GM23338 (cell line): ENCODE results near the gene PPP1R3F. TPM values are rescaled to one million over a fixed set of nuclear protein-coding genes. Genes with fewer than 3 reads are reported as not detected.

ENCODE experiments used
- ATAC-seq: fragments of 200-7000 bp; cut with Tn5 transposase; 3 replicates; pipeline ENCODE4 v1.9.1; 2020
- DNase-seq: peaks from one replicate; pipeline ENCODE4 v3.0.0-alpha.2; 2015; ENCODE audit warnings: low spot score
- H2AFZ ChIP-seq: fragments of 200-600 bp; sonication (generic); 2 replicates; pipeline ENCODE4 v1.8.0; 2016; ENCODE audit warnings: antibody characterized with exemption, mild to moderate bottlenecking, moderate library complexity
- H3F3A ChIP-seq: fragments of 200-600 bp; sonication (generic); replicated peaks from 2 replicates; pipeline ENCODE4 v1.8.0; 2017; ENCODE audit warnings: antibody characterized with exemption, mixed run types, low read depth
- H3K27ac ChIP-seq: fragments of 200-600 bp; sonication (generic); 2 replicates; pipeline ENCODE4 v1.6.1; 2016; ENCODE audit warnings: low read depth
- H3K27me3 ChIP-seq: fragments of 200-600 bp; sonication (generic); 2 replicates; pipeline ENCODE4 v1.8.0; 2016; ENCODE audit warnings: mild to moderate bottlenecking, mixed run types, moderate library complexity; ENCODE audit not compliant: insufficient read depth
- H3K36me3 ChIP-seq: fragments of 200-600 bp; sonication (generic); 2 replicates; pipeline ENCODE4 v1.8.0; 2016; ENCODE audit warnings: mild to moderate bottlenecking; ENCODE audit not compliant: insufficient read depth
- H3K4me1 ChIP-seq: fragments of 200-600 bp; sonication (generic); 2 replicates; pipeline ENCODE4 v1.8.0; 2016; ENCODE audit warnings: mild to moderate bottlenecking, moderate library complexity; ENCODE audit not compliant: insufficient read depth
- H3K4me2 ChIP-seq: fragments of 200-600 bp; sonication (generic); 2 replicates; pipeline ENCODE4 v1.7.1; 2017; ENCODE audit warnings: mixed run types
- H3K4me3 ChIP-seq: fragments of 200-600 bp; sonication (generic); 2 replicates; pipeline ENCODE4 v1.6.1; 2016; ENCODE audit warnings: mixed run types
- H3K79me2 ChIP-seq: fragments of 200-600 bp; sonication (generic); replicated peaks from 2 replicates; pipeline ENCODE4 v1.8.0; 2017; ENCODE audit warnings: mild to moderate bottlenecking; ENCODE audit not compliant: insufficient read depth
- H3K9me2 ChIP-seq: fragments of 200-600 bp; sonication (generic); 2 replicates; pipeline ENCODE4 v1.8.0; 2017; ENCODE audit not compliant: insufficient read depth
- H4K20me1 ChIP-seq: fragments of 200-600 bp; sonication (generic); replicated peaks from 2 replicates; pipeline ENCODE4 v1.8.0; 2017; ENCODE audit warnings: mild to moderate bottlenecking; ENCODE audit not compliant: insufficient read depth
- H3K27ac Mint-ChIP-seq: 2 replicates; pipeline ENCODE4 v1.8.0; 2020; ENCODE audit warnings: inconsistent platforms, mild to moderate bottlenecking, moderate library complexity, mixed read lengths
- H3K27me3 Mint-ChIP-seq: 3 replicates; pipeline ENCODE4 v1.8.0; 2022; ENCODE audit warnings: low read depth, mild to moderate bottlenecking, moderate library complexity, mixed read lengths, inconsistent platforms; ENCODE audit not compliant: insufficient read depth, poor library complexity
- H3K36me3 Mint-ChIP-seq: 3 replicates; pipeline ENCODE4 v1.8.0; 2021; ENCODE audit warnings: low read depth, mild to moderate bottlenecking, inconsistent platforms, moderate library complexity, mixed read lengths
- H3K4me1 Mint-ChIP-seq: 3 replicates; pipeline ENCODE4 v1.8.0; 2020; ENCODE audit warnings: mild to moderate bottlenecking, inconsistent platforms, mixed read lengths
- H3K4me3 Mint-ChIP-seq: 3 replicates; pipeline ENCODE4 v1.8.0; 2021; ENCODE audit warnings: moderate library complexity, mild to moderate bottlenecking, inconsistent platforms, mixed read lengths
- H3K9me3 Mint-ChIP-seq: 3 replicates; pipeline ENCODE4 v1.8.0; 2020; ENCODE audit warnings: moderate library complexity, mild to moderate bottlenecking, inconsistent platforms, mixed read lengths
- CREB1 ChIP-seq: fragments of 250-450 bp; sonication (Bioruptor Pico); IDR thresholded peaks from 2 replicates; pipeline ENCODE4 v1.5.0; 2020; ENCODE audit warnings: low read depth, mild to moderate bottlenecking, moderate library complexity
- ETS1 ChIP-seq: IDR thresholded peaks from 2 replicates; pipeline ENCODE4 v1.6.1; 2016; ENCODE audit warnings: antibody characterized with exemption
- EZH2 ChIP-seq: fragments of 200-600 bp; sonication (generic); IDR thresholded peaks from one replicate; pipeline ENCODE4 v1.8.0; 2017; ENCODE audit warnings: antibody characterized with exemption, mild to moderate bottlenecking, low read depth; ENCODE audit not compliant: unreplicated experiment
- EZH2phosphoT487 ChIP-seq: fragments of 200-600 bp; sonication (generic); IDR thresholded peaks from one replicate; pipeline ENCODE4 v1.8.1; 2018; ENCODE audit warnings: antibody characterized with exemption; ENCODE audit not compliant: unreplicated experiment
- JUNB ChIP-seq: IDR thresholded peaks from one replicate; pipeline ENCODE4 v1.6.1; 2016; ENCODE audit warnings: antibody characterized with exemption; ENCODE audit not compliant: unreplicated experiment
- NANOG ChIP-seq: IDR thresholded peaks from 2 replicates; pipeline ENCODE4 v1.6.1; 2016; ENCODE audit warnings: antibody characterized with exemption, borderline replicate concordance
- POLR2AphosphoS5 ChIP-seq: IDR thresholded peaks from 2 replicates; pipeline ENCODE4 v1.6.1; 2016; ENCODE audit warnings: antibody characterized with exemption, low read depth
- REST ChIP-seq: IDR thresholded peaks from one replicate; pipeline ENCODE4 v1.6.1; 2018; ENCODE audit warnings: antibody characterized with exemption; ENCODE audit not compliant: unreplicated experiment
- STAT1 ChIP-seq: IDR thresholded peaks from one replicate; pipeline ENCODE4 v1.6.1; 2016; ENCODE audit warnings: antibody characterized with exemption; ENCODE audit not compliant: unreplicated experiment
- ZNF114 ChIP-seq: fragments of 250-450 bp; sonication (Bioruptor Pico); IDR thresholded peaks from 2 replicates; pipeline ENCODE4 v1.5.0; 2020; ENCODE audit warnings: mild to moderate bottlenecking, moderate library complexity
- ZNF331 ChIP-seq: fragments of 250-450 bp; sonication (Bioruptor Pico); IDR thresholded peaks from 2 replicates; pipeline ENCODE4 v1.5.0; 2020; ENCODE audit warnings: low read depth, mild to moderate bottlenecking, moderate library complexity
- ZNF462 ChIP-seq: fragments of 250-450 bp; sonication (Bioruptor Pico); IDR thresholded peaks from 2 replicates; pipeline ENCODE4 v1.5.0; 2020; ENCODE audit warnings: mild to moderate bottlenecking, moderate library complexity
- polyA plus RNA-seq: library from polyadenylated mRNA; unstranded; fragments of >200 nt; fragmentation: Nextera tagmentation; extraction: Ambion mirVana; gene quantifications from 2 replicates; pipeline ENCODE4 v1.2.1, GENCODE V29; 2016
- total RNA-seq: library from RNA; depleted of rRNA; stranded (reverse); fragments of >200 nt; shearing (Covaris generic); gene quantifications from 2 replicates; pipeline ENCODE4 v1.2.3, GENCODE V29; 2014
- TF ChIP-seq, protein P1 (sequence below), 2 experiments: fragments of 200-600 bp in 1 of 2; sonication (generic) in 1 of 2; conservative IDR thresholded peaks; 2 replicates each; pipeline versions ENCODE4 v1.5.1 to v1.6.1; 2016 to 2017; ENCODE audit warnings: antibody characterized with exemption in 2 of 2, low read depth in 2 of 2, mild to moderate bottlenecking in 2 of 2, moderate library complexity in 1 of 2

The PPP1R3F gene
- total and polyA plus RNA-seq, 2 experiments from 2014 or later: 3.1 to 11.3 TPM

GRCh38 chrX:49276207-49276606 lies 6.6 kb downstream of the PPP1R3F start:
- Histone ChIP-seq H3K9me2 (no peaks in the 10 kb centered on the region), H2AFZ (no peak overlapping the region), H3K27me3 (no peaks in the 10 kb centered on the region), H3K4me3 (no peak overlapping the region), H3K36me3 (no peaks in the 10 kb centered on the region), H3K4me1 (peaks cover 3% of the 10 kb centered on the region; the same call in 1 of the 2 replicates), H3K79me2 (peaks cover 22% of the 10 kb centered on the region), H4K20me1 (no peaks in the 10 kb centered on the region; the same call in 1 of the 2 replicates), H3K4me2 (no peak overlapping the region), H3F3A (no peaks in the 10 kb centered on the region), H3K27ac (no peak overlapping the region)
- no peak for ATAC-seq
- TF ChIP-seq ETS1 (no peak), ZNF331 (CRISPR knock-in tag) (no peak), CREB1 (no peak), EZH2 (no peak), NANOG (no peak), REST (no peak), POLR2AphosphoS5 (no peak), ZNF462 (no peak), EZH2phosphoT487 (no peak), ZNF114 (CRISPR knock-in tag) (no peak), JUNB (no peak), STAT1 (no peak)
- TF ChIP-seq, protein P1, sequence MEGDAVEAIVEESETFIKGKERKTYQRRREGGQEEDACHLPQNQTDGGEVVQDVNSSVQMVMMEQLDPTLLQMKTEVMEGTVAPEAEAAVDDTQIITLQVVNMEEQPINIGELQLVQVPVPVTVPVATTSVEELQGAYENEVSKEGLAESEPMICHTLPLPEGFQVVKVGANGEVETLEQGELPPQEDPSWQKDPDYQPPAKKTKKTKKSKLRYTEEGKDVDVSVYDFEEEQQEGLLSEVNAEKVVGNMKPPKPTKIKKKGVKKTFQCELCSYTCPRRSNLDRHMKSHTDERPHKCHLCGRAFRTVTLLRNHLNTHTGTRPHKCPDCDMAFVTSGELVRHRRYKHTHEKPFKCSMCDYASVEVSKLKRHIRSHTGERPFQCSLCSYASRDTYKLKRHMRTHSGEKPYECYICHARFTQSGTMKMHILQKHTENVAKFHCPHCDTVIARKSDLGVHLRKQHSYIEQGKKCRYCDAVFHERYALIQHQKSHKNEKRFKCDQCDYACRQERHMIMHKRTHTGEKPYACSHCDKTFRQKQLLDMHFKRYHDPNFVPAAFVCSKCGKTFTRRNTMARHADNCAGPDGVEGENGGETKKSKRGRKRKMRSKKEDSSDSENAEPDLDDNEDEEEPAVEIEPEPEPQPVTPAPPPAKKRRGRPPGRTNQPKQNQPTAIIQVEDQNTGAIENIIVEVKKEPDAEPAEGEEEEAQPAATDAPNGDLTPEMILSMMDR (conservative IDR thresholded peaks at IDR 0.05; ENCODE audit: low read depth in 2 of 2): no peak
- Mint-ChIP-seq H3K9me3 (no peaks in the 10 kb centered on the region), H3K27me3 (peaks cover 10% of the 10 kb centered on the region), H3K4me1 (peaks cover 27% of the 10 kb centered on the region), H3K4me3 (no peak overlapping the region), H3K27ac (no peak overlapping the region), H3K36me3 (peaks cover 17% of the 10 kb centered on the region)
- DNase-seq: no peak
